GM18873 (cell line): ENCODE results near the gene CLSTN2.

Source experiments
- ATAC-seq: cut with Tn5 transposase; IDR thresholded peaks from one replicate; pipeline ENCODE4 v1.9.1; 2021; ENCODE audit warnings: mild to moderate bottlenecking, moderate library complexity, moderate number of reproducible peaks; ENCODE audit not compliant: unreplicated experiment, low FRiP score

Gene CLSTN2

DNA sequence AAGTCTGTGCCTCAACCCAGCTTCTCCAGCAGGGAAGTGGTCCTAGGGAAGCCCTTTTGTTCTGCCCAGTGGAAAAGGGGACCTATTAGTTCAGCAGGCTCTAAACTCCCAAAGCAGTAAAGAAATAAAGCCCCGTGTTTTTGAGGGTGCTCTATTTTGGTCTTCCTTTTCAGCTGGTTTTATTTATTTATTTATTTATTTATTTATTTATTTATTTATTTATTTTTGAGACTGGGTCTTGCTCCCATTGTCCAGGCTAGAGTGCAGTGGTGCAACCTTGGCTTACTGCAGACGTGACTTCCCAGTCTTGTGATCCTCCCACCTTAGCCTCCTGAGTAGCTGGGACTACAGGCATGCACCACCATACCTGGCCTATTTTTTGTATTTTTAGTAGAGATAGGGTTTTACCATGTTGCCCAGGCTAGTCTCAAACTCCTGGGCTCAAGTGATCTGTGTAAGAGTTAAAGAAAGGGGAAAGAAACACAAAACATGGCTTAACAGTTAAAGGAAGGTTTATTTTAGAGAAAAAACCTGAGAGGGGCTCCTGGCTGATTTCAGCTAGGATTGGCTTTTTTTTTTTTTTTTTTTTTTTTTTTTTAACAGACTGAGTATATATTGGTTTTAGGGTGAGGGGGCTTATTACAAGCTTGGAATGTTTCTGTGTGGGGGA is 154.6 kb downstream of the CLSTN2 start:
- no peak for ATAC-seq

GRCh38 chr3:140091143-140091542 is 156.2 kb downstream of the CLSTN2 start:
- ATAC-seq = no peak

DNA sequence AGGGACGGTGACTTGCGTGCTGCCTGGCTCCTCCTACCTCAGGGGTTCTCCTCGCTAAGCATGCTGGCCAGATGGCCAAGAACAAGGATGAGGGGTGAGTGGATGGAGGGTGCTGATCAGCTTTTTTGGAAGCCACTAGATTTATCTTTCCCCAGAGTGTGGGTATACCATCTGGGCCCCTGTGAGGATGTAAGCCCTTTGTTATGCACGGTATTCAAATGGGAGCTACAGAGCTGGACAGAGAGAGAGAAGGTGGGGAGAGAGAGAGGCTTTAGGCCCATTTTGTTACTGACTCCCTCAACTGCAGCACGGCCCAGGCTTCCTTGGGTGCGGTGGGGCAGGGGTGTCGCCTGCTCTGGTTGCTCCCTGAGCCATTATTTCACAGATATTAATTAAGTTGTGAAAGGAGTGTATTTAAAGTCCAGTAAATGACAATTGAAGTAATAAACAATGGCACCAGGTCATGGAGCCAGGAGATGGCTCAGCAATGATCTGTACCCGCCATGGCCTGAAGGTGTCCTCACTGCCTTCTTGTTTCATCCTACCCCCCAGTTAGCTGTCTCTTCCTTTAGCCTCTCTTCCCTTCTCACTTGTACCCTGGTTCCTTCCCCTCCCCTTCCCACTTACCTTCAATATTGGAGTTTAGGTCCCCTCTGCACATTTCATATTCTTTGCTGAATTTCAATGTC is 158.0 kb downstream of the CLSTN2 start:
- no peak for ATAC-seq

DNA sequence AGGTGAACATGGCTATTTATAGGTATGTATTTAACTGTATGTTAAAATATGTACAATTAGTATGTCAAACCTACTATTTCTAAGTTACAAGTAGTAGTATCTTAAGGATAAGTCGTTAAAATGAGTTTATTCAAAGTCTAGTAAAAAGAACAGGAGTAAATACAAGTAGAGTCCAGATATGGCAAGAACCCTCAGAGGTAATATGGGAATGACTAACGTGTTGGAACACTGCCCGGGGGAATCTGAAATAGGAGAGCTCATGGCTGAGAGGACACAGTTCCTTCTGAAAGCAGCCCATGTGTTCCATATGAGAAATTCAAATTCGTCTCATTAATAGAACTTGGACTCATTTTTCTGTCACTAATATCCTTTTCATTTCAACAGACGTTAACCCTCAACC is 158.8 kb downstream of the CLSTN2 start:
- no peak for ATAC-seq

- ATAC-seq = no peak
Measured at GRCh38 chr3:140094487-140094886, 159.5 kb downstream of the CLSTN2 start.

GRCh38 chr3:140096037-140096436 is 161.1 kb downstream of the CLSTN2 start:
- ATAC-seq = no peak

DNA sequence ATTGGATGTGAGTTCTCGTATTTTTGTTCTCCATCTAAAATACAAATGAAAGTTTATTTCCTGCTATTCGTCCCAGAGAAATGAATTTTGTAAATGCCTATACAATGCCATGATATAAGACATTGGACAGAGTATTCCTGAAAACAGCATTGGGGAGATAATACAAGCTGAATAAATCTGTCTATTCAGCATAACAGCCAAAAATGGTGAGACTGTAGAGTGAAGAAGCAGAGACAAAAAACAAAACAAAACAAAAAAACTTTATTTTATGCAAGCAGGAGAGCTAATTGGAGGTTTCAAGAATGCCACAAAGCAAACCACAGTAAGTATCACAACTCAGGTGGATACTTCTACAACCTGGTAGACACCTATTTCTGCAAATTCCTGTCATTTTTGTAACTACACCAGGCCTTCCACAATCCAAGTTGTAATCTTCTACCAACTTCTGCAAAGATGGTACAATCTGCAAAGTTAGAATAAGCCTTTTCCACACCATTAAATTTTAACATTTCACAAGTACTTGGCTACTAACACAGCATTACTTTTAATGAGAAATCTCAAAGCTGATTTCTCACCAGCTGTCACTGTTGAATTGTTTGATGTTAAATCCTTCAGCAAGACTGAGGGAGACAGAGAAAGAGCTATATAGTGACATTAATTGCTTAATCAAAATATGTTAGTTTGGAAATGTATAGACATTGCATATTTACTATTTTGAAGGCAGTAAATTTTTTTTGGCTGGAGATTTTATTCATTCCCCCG is 163.1 kb downstream of the CLSTN2 start:
- no peak for ATAC-seq

DNA sequence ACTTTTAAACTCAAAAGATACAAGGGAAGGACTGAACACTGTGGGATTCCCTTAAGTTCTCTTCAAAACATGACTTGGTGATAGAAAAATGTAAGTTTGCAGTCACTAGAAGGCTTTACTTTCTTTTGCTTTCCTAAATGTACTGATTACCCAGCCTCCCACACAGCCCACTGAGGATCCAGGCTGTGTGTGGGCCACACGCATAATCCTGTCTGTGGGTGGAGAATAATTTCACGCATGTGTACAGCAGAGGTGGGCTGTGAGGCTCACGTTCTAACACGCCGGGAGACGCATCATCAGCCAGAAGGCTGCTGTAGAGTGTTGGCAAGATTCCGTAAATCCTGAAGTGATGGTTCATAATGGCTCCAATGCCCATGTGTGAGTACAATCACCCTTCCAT is 165.5 kb downstream of the CLSTN2 start:
- ATAC-seq = no peak

- no peak for ATAC-seq
Measured at GRCh38 chr3:140103166-140103565, 168.2 kb downstream of the CLSTN2 start.

DNA sequence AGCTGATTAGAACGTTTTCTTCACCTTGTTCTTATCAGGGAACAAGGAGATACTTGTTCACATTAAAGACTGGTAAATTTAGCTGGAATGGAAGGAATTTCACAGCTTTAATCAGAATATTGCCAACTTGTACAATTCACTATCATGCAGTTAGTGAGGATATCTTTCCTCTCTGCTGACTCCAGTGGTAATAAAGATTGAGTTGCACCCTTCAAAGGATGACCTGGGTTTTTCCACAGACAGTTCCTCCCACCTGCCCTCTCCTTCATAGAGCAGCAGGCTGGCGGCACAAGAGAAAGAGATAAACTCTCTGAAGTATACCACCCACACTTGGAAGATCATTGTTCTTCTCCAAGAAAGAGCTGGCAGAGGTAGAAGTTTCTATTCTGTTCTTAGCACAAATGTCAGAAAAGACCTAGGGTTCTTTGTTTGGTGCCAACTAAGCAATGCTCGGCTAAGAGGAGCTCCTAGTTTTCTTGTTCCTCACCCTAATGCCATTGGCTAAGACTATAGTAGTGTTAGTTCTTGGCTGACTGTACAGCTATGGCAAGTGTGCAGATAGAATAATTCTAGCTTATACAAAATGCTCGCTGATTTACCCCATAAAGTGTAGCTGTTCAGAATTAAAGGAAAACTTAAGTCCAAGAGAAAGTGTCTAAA is 169.1 kb downstream of the CLSTN2 start:
- ATAC-seq = no peak

DNA sequence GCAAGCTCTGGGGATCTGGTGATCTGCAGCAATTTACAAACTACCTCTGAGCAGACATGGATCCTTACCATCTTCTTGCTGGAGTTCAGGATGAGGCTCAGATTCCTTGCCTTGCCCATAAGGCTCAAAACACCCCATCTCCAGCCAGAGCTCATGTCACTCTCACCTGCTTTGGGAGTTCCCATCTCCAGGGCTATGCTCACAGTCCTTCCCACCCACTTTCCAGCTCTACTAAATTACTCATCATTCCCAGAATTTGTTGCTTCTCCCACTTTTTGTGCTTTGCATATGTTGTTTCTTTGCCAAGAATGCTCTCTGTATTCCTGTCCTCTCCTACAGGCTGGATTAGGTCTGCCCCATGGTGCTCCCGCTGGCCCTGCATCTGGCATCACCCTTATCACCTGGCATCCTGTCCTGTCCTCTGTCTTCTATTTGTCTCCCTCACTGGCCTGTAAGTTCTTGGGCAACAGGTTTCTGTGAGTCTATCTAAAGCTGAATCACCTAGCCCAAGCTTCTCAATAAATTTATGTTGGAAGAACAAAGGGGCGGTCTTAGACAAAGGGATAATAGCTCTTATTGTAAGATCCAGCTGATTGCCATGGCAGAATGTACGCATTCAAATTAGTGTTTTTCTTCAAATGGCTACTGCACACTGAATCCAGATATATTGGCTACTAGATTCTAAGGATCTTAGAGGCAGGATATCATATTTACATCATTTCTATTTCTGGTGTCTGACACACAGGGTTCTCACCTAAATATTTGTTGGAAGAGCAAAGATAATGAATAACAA is 179.2 kb downstream of the CLSTN2 start:
- ATAC-seq = no peak

DNA sequence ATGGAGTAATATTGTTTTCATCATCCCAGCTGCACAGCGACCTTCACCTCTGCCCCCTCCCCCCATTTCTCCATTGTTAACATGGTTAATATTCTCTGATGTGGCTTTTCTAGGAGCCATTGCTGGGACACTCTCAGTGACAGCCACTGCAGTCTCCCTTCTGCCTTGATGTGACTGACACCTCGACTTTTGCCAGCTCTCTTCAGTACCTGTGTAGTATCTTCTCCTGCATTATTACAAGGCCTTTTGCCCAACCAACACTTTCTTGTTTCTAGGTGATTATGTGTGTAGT is 179.8 kb downstream of the CLSTN2 start:
- no peak for ATAC-seq

DNA sequence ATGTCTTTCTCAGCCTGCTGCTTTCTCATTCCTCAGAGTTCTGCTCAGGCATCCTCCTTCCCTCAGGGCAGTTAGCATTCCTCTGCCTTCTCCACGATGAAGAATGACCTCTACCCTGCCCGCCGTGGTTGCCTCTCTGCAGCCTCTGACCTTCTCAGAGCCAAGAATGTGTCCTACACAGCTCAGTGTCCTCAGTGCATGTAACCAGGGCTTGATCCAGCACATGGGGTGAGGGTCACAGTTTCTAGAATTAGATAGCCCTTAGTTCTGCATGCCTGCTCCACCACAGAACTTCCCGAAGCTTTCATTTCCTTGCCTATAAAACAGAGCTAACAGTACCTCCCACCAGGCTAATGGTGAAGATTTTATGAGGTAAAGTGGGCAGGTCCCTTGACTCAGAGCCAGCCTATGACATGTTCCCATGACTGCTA is 182.1 kb downstream of the CLSTN2 start:
- no peak for ATAC-seq

DNA sequence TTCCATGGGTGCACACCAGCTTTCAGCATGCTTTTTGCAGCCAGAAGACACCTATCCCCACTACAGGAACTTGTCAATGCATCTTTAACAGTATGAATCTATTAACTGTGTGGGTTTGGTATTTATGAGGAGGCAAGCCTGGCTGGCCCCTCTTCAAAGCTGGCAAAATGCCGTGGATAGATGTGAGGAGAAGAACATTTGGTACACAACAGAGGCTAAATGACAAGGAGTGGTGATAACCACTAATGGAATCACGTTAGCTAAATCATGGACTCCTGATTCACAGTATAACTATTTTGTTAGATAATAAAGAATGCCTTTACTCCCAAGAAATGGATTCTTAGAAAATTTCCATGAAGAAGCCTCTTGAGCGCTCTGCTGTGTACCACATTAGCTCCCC is 187.2 kb downstream of the CLSTN2 start:
- no peak for ATAC-seq

GRCh38 chr3:140128217-140128616 is 193.2 kb downstream of the CLSTN2 start:
- ATAC-seq = no peak

GRCh38 chr3:140128631-140129030 is 193.6 kb downstream of the CLSTN2 start:
- no peak for ATAC-seq

GRCh38 chr3:140129768-140130284 is 194.8 kb downstream of the CLSTN2 start:
- ATAC-seq = no peak

DNA sequence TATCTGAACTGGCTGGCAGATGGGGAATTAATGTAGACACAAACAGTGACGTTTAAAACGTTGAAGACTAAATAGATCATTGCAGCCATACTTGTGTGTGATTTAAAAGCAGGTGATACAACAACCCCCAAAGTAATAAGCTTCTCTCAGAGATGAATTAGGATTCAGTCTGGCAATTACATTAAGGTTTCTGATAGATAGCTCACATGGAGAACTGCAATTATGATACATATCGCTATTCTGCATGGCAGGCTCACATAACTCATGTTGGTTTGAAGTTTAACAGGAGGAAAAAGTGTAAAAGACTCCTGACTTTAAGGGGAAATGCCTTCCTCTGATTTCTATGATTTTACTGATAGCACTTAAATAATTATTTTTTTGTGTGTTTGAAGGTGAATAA is 196.9 kb downstream of the CLSTN2 start:
- no peak for ATAC-seq

DNA sequence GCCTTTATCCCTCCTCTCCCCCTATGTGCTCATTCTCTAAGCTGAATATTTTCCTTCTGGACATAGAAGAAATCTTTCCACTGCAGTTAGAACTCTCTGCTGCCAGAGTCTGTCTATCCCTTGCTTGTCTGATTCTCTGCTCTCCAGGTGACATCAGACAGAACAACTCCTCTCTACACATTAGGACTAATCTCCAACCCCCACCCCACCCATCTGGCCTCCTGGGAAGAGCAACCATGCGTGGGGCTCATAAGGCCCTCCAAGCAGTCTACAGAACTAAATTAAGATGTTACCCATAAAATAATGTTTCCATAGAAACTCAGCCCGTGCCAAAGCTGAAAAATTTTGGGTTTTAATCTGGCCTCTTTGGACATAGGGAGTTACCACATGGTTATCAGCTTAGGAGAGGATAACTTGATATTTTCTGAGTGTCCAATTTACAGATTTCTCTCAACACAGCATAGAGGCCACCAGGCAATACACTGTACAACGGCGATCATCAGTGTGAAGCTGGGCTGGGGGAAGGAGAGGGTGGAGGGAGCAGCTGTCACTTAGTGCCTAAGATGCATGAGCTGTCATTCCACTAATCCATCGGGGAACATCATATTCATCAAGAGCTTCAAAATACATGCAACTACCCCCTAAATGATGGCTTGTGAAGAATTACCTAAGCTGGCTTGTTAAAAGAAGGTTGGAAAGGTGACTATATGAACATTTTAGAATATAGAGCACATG is 199.4 kb downstream of the CLSTN2 start:
- ATAC-seq = no peak

DNA sequence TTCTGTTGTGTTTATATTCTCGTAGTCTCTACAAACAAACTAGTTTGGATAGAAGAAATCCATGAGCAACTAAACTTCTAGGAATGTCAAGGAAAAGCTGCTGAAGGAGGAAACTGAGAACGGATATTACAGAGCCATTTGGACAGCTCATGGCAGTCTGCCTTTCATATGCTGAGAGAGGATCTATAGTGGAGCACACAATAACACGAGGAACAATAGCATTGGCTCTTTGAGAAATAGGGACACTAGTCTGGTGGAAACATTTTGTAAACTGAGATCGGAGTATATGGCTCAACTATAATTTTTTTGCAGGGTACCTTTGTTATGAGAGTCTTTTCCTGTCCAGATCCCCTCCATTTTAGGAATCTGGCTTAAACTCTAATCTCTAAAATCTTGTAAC is 200.5 kb downstream of the CLSTN2 start:
- ATAC-seq = no peak
